ENCODE data around the gene SYNPO2. TPM values are rescaled to one million over a fixed set of nuclear protein-coding genes. Genes with fewer than 3 reads are reported as not detected.

The SYNPO2 gene
- polyA plus RNA-seq, 1 donor (not counting 4 experiments of a cell fraction or from before 2014, with no cell fraction given): 0.34 TPM

DNA sequence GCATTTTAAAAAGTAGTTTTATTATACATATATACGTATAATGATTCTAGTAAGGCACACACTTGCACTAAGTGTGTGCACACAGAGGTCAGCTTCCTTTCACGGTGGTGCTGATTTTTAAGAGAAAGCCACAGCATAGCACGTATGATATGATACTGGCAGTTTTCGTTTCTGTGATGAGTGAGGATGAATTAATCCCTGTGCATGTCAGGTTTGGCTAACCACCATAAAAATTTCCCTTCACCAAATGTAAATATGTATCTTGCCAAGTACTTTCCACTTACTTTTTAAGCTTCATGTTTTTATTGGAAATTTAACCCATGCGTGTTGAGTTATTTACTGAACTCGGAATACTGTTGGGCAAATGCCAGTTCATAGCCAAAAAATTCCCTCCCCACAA lies 84.6 kb downstream of the SYNPO2 start:
- dilution Hi-C loops (cut with MboI; ENCODE audit: extremely low pct_ligation_motif_present, low sequenced_read_pairs): no loop called here

DNA sequence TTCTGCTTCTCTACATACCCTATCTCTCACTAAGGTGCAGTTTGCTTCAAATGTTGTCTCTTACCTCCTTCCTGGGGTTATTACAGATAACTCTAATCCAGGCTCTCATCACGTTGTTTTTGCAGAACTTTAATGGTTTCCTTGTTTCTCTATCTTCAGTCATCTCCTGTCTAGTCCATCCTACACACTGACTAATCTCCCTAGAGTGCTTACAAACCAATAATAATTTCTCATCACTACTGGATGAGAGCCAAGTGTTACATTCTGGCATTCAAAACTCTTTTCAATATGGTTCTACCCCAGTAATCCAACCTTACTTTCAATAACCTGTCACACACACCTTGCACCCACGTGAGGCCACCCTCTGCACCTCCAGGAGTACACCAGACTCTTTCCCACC lies 86.1 kb downstream of the SYNPO2 start:
- H3K9ac ChIP-seq (ENCODE audit: control insufficient read depth, extremely low read depth, insufficient read depth, low read length): no peak overlapping the region
- H3K36me3 ChIP-seq (ENCODE audit: control insufficient read depth in 2 of 2, extremely low read depth in 1 of 2, insufficient read depth in 2 of 2, low read length in 2 of 2): no peaks in the 10 kb centered on the region
- no peak overlapping the region for H3K27ac ChIP-seq (ENCODE audit: control insufficient read depth, insufficient read depth, low read length)
- H3K4me2 ChIP-seq (ENCODE audit: control insufficient read depth, extremely low read depth, insufficient read depth, low read depth, low read length): no peak overlapping the region
- no peak overlapping the region for H3K4me3 ChIP-seq (ENCODE audit: control insufficient read depth in 2 of 3, extremely low read depth in 1 of 3, insufficient read depth in 2 of 3, low read depth in 1 of 3, low read length in 3 of 3)
- no peaks in the 10 kb centered on the region for H4K20me1 ChIP-seq (ENCODE audit: control insufficient read depth, extremely low read depth, insufficient read depth, low read length)
- H3K27me3 ChIP-seq (ENCODE audit: control insufficient read depth, extremely low read depth, insufficient read depth, low read length): no peaks in the 10 kb centered on the region
- H2AFZ ChIP-seq (ENCODE audit: control insufficient read depth, low read length): no peak overlapping the region
- H3K79me2 ChIP-seq (ENCODE audit: control insufficient read depth, insufficient read depth, low read length): no peaks in the 10 kb centered on the region
- H3K4me1 ChIP-seq (ENCODE audit: control insufficient read depth, extremely low read depth, insufficient read depth, low read length): no peaks in the 10 kb centered on the region
- no peaks in the 10 kb centered on the region for H3K9me1 ChIP-seq (ENCODE audit: control insufficient read depth, extremely low read depth, insufficient read depth, low read length)
- no peak for FAIRE-seq
- TF ChIP-seq EZH2 (IDR thresholded peaks at IDR 0.05; ENCODE audit: low read length): no peak
- no peak for TF ChIP-seq CTCF (optimal IDR thresholded peaks at IDR 0.05 in 1 of 3, IDR thresholded peaks at IDR 0.05 in 1 of 3, conservative IDR thresholded peaks at IDR 0.05 in 1 of 3; ENCODE audit: extremely low read depth in 1 of 3, insufficient read depth in 2 of 3, low read length in 3 of 3)
- H3K9me3 ChIP-seq (ENCODE audit: control insufficient read depth, low read depth, low read length): no peaks in the 10 kb centered on the region
- DNase-seq (ENCODE audit: low read depth, low spot score): no peak
- dilution Hi-C loops (cut with MboI; ENCODE audit: extremely low pct_ligation_motif_present, low sequenced_read_pairs): loop anchor here (25.0 kb wide), 1 partner anchor 263 kb away; no protein-coding TSS in a partner anchor

More for the DNA sequence above, 84.6 kb downstream of the SYNPO2 start:
- Histone ChIP-seq H3K4me1 (ENCODE audit: control insufficient read depth, extremely low read depth, insufficient read depth, low read length) (no peaks in the 10 kb centered on the region), H3K4me2 (ENCODE audit: control insufficient read depth, extremely low read depth, insufficient read depth, low read depth, low read length) (no peak overlapping the region), H3K79me2 (ENCODE audit: control insufficient read depth, insufficient read depth, low read length) (no peaks in the 10 kb centered on the region), H4K20me1 (ENCODE audit: control insufficient read depth, extremely low read depth, insufficient read depth, low read length) (no peaks in the 10 kb centered on the region), H3K27me3 (ENCODE audit: control insufficient read depth, extremely low read depth, insufficient read depth, low read length) (no peaks in the 10 kb centered on the region), H3K9me1 (ENCODE audit: control insufficient read depth, extremely low read depth, insufficient read depth, low read length) (no peaks in the 10 kb centered on the region), H3K27ac (ENCODE audit: control insufficient read depth, insufficient read depth, low read length) (no peak overlapping the region), H3K9me3 (ENCODE audit: control insufficient read depth, low read depth, low read length) (no peaks in the 10 kb centered on the region), H3K9ac (ENCODE audit: control insufficient read depth, extremely low read depth, insufficient read depth, low read length) (no peak overlapping the region), H3K36me3 (ENCODE audit: control insufficient read depth in 2 of 2, extremely low read depth in 1 of 2, insufficient read depth in 2 of 2, low read length in 2 of 2) (no peaks in the 10 kb centered on the region), H2AFZ (ENCODE audit: control insufficient read depth, low read length) (peak overlapping the region; percentile 34), H3K4me3 (ENCODE audit: control insufficient read depth in 2 of 3, extremely low read depth in 1 of 3, insufficient read depth in 2 of 3, low read depth in 1 of 3, low read length in 3 of 3) (no peak overlapping the region)
- TF ChIP-seq CTCF (optimal IDR thresholded peaks at IDR 0.05 in 1 of 3, IDR thresholded peaks at IDR 0.05 in 1 of 3, conservative IDR thresholded peaks at IDR 0.05 in 1 of 3; ENCODE audit: extremely low read depth in 1 of 3, insufficient read depth in 2 of 3, low read length in 3 of 3): no peak
- no peak for DNase-seq (ENCODE audit: low read depth, low spot score)
- no peak for FAIRE-seq
